Activated naive CD8-positive, alpha-beta T cell (primary cell): Measurements from ENCODE around the gene UACA.
"Not testable (repeated sequence)": the region's sequence is repeated elsewhere in the genome, so short reads cannot be mapped to it uniquely, and the experiment has no call there.

ENCODE experiments used
- H3K27ac Mint-ChIP-seq: one replicate; pipeline ENCODE4 v1.8.0; 2021; ENCODE audit warnings: mixed read lengths
- H3K27me3 Mint-ChIP-seq: one replicate; pipeline ENCODE4 v1.8.0; 2021; ENCODE audit warnings: mixed read lengths
- H3K36me3 Mint-ChIP-seq: one replicate; pipeline ENCODE4 v1.8.0; 2021; ENCODE audit warnings: mixed read lengths
- H3K4me1 Mint-ChIP-seq: one replicate; pipeline ENCODE4 v1.8.0; 2021; ENCODE audit warnings: low read depth, mixed read lengths
- H3K4me3 Mint-ChIP-seq: one replicate; pipeline ENCODE4 v1.8.0; 2021; ENCODE audit warnings: mild to moderate bottlenecking, mixed read lengths
- H3K9me3 Mint-ChIP-seq: one replicate; pipeline ENCODE4 v1.8.0; 2021; ENCODE audit warnings: low read depth, mixed read lengths

UACA gene

DNA sequence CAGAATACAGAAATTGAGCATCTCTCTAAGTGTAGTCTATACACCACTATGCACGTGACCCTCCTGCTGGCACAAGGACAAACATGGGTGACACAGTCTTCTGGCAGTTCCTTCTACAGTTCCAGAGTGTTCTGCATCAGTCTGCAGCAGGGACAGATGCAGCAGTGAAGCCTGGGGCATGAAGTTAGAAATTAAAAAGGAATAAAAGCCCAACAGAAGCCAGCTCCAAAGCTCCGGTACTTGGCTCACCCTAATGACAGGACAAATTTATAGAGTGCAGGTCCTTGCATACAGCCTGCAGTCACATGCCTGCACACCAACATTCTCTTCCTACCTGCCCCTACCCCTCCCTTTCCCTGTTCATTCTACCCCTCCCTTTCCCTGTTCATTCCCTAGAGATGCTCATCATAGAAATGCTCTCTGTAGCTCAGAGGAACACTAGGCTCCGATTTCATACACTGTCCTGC is 15.0 kb downstream of the UACA start:
- no peaks in the 10 kb centered on the region for H3K9me3 Mint-ChIP-seq
- H3K27me3 Mint-ChIP-seq, result peaks cover 1% of the 10 kb centered on the region
- peaks cover 9% of the 10 kb centered on the region for H3K4me1 Mint-ChIP-seq
- H3K36me3 Mint-ChIP-seq, result no peaks in the 10 kb centered on the region
- H3K27ac Mint-ChIP-seq, result no peak overlapping the region
- H3K4me3 Mint-ChIP-seq, result no peak overlapping the region

DNA sequence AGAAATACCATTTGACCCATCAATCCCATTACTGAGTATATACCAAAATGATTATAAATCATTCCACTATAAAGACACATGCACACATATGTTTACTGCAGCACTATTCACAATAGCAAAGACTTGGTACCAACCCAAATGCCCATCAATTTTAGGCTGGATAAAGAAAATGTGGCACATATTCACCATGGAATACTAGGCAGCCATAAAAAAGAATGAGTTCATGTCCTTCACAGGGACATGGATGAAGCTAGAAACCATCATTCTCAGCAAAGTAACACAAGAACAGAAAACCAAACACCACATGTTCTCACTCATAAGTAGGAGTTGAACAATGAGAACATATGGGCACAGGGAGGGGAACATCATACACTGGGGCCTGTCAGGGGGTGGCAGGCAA is 16.8 kb downstream of the UACA start:
- not testable (repeated sequence) for H3K36me3 Mint-ChIP-seq, H3K4me3 Mint-ChIP-seq, H3K4me1 Mint-ChIP-seq, H3K27me3 Mint-ChIP-seq, H3K9me3 Mint-ChIP-seq, H3K27ac Mint-ChIP-seq

DNA sequence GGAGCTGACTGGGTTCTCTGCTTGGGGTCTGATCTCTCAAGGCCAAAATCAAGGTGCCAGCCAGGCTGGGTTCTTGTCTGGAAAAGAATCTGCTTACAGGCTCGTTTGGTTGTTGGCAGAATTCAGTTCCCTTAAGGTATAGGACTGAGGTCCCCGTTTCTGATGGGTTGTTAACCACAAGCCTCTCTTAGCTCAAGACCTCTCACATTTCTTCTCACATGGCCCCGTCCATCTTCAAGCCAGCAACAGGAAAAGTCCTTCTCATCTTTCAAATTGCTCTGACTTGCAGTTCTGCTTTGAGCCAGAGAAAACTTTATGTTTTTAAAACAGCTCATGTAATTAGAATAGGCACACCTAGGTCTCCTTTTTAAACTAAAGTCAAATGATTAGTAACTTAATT is 20.4 kb downstream of the UACA start:
- no peaks in the 10 kb centered on the region for H3K4me1 Mint-ChIP-seq
- no peak overlapping the region for H3K4me3 Mint-ChIP-seq
- H3K27ac Mint-ChIP-seq, result no peak overlapping the region
- H3K36me3 Mint-ChIP-seq, result no peaks in the 10 kb centered on the region
- no peaks in the 10 kb centered on the region for H3K9me3 Mint-ChIP-seq
- H3K27me3 Mint-ChIP-seq, result peaks cover 4% of the 10 kb centered on the region

DNA sequence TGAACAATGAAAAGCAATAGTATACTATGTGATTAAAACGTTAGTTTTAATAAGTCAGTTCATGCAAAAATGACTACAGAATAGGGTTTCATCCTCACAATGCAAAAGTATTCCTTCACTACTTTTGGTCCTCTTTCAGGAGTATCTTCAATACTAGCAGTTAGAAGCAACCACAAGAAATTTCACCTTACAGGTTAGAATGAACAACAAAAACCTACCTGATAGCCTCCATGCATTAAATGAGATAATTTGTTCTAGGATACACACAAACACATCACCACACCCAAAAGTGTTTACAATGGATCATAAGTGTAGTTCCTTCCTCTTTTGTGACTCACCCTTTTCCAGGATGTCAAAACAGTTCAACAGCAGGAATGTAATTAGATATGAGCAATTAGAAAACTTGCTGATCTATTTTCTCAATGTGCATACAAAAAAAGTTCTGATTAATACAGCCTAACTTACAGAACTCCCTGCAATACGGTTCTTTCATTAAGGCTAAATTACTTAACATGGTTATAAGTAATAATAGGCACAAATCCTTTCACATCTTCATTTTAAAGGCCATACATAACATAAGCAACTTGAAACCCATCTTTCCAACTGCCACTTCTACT is 21.6 kb downstream of the UACA start:
- no peaks in the 10 kb centered on the region for H3K36me3 Mint-ChIP-seq
- no peak overlapping the region for H3K4me3 Mint-ChIP-seq
- no peaks in the 10 kb centered on the region for H3K4me1 Mint-ChIP-seq
- H3K27ac Mint-ChIP-seq, result no peak overlapping the region
- H3K9me3 Mint-ChIP-seq, result no peaks in the 10 kb centered on the region
- H3K27me3 Mint-ChIP-seq, result peaks cover 4% of the 10 kb centered on the region

DNA sequence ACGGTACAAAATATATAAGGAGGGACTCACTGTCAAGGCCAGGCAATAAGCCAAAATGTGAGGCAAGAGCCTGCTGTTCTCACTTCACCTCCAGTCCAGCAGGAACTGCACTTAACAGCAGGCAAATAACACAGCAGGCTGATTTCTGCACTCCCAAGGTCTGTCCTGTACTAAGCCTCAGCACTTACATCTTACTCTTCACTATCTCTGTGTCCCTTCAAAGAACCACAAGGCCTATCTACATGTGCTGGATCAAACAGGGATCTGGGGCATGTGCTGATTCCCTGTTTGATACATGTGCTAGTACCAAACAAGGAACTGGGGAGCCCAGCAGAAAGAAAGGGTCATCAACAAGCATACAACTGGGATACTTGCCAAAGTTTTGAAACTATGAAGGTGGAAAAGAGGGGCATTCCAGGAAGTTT is 22.2 kb downstream of the UACA start:
- Mint-ChIP-seq H3K27ac (no peak overlapping the region), H3K4me3 (no peak overlapping the region), H3K27me3 (peaks cover 3% of the 10 kb centered on the region), H3K36me3 (no peaks in the 10 kb centered on the region), H3K9me3 (no peaks in the 10 kb centered on the region), H3K4me1 (no peaks in the 10 kb centered on the region)

DNA sequence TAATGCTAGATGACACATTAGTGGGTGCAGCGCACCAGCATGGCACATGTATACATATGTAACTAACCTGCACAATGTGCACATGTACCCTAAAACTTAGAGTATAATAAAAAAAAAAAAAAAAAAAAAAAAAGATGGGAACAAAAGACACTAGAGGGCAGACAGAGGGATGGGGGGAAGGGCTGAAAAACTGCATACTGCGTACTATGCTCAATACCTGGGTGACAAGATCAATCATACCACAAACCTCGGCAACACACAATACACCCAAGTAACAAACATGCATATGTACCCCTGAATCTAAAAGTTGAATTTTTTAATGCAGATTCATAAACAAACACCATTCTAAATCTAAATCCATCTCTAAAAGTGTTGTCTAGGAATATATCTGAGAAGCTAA is 28.3 kb downstream of the UACA start:
- H3K4me1 Mint-ChIP-seq, H3K27ac Mint-ChIP-seq, H3K4me3 Mint-ChIP-seq, H3K9me3 Mint-ChIP-seq, H3K27me3 Mint-ChIP-seq, H3K36me3 Mint-ChIP-seq: not testable (repeated sequence)

DNA sequence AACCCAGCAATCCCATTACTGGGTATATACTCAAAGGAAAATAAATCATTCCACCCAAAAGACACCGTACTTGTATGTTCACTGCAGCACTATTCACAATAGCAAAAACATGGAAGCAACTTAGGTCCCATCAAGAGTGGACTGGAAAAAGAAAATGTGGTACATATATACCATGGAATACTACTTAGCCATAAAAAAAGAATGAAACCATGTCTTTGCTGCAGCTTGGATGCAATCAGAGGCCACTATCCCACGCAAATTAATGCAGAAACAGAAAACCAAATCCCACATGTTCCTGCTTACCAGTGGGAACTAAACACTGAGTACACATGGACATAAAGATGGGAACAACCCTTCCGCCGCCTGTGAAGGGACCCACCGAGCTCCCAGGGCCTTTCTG is 34.2 kb downstream of the UACA start:
- H3K4me3 Mint-ChIP-seq, result no peak overlapping the region
- H3K27ac Mint-ChIP-seq, result no peak overlapping the region
- H3K36me3 Mint-ChIP-seq, result no peaks in the 10 kb centered on the region
- no peaks in the 10 kb centered on the region for H3K4me1 Mint-ChIP-seq
- H3K27me3 Mint-ChIP-seq, result peaks cover 9% of the 10 kb centered on the region
- H3K9me3 Mint-ChIP-seq, result no peaks in the 10 kb centered on the region

DNA sequence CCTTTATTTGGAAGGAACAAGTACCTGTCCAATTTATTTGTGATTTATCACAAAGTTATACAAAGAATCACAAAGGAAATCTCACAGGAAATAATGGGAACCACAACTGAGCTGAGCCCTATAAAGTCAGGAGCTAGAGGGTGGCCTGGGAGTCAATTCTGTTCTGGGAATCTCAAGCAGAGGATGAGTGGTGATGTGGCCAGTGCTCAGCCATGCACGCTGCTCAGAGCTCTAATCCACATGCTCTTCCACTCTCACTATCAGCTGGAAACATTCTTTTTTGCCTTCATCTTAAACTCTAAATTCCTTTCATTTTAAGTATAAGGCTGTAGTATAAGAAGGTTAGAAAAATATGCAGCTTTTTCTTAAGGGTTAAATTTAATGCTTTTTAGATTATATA is 36.6 kb downstream of the UACA start:
- Mint-ChIP-seq H3K36me3 (no peaks in the 10 kb centered on the region), H3K27ac (no peak overlapping the region), H3K4me3 (no peak overlapping the region), H3K27me3 (peaks cover 13% of the 10 kb centered on the region), H3K4me1 (no peaks in the 10 kb centered on the region), H3K9me3 (no peaks in the 10 kb centered on the region)

DNA sequence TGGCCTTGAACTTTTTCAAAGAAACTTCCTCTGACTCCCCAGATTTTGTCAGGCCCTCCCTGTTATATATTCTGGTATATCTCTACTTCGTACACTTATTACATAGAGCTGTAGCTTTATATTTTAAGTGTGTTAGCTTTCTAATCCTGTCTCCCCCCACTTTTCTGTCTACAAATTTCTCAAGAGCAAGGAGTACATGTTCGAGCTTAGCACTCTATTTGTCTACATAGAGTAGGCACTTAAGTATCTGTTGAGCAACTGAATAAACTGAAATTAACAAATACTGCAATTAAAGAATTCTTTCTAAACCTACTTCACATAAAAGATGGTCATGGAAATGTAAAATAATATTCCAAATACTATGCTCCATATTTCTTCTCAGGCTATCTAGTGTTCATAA is 39.4 kb downstream of the UACA start:
- H3K4me1 Mint-ChIP-seq, result no peaks in the 10 kb centered on the region
- no peaks in the 10 kb centered on the region for H3K9me3 Mint-ChIP-seq
- H3K4me3 Mint-ChIP-seq, result no peak overlapping the region
- peaks cover 13% of the 10 kb centered on the region for H3K27me3 Mint-ChIP-seq
- no peaks in the 10 kb centered on the region for H3K36me3 Mint-ChIP-seq
- H3K27ac Mint-ChIP-seq, result no peak overlapping the region

DNA sequence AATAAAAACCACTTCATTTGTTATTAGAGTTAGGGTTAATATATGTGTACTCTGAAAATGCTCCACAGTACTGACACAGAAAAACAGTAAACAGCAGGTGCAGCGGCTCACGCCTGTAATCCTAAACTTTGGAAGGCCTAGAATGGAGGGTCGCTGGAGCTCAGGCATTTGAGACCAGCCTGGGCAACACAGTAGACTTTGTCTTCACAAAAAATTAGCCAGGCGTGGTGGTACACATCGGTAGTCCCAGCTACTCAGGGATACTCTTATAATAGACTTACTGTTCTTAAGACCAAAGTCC is 40.3 kb downstream of the UACA start:
- no peaks in the 10 kb centered on the region for H3K36me3 Mint-ChIP-seq

DNA sequence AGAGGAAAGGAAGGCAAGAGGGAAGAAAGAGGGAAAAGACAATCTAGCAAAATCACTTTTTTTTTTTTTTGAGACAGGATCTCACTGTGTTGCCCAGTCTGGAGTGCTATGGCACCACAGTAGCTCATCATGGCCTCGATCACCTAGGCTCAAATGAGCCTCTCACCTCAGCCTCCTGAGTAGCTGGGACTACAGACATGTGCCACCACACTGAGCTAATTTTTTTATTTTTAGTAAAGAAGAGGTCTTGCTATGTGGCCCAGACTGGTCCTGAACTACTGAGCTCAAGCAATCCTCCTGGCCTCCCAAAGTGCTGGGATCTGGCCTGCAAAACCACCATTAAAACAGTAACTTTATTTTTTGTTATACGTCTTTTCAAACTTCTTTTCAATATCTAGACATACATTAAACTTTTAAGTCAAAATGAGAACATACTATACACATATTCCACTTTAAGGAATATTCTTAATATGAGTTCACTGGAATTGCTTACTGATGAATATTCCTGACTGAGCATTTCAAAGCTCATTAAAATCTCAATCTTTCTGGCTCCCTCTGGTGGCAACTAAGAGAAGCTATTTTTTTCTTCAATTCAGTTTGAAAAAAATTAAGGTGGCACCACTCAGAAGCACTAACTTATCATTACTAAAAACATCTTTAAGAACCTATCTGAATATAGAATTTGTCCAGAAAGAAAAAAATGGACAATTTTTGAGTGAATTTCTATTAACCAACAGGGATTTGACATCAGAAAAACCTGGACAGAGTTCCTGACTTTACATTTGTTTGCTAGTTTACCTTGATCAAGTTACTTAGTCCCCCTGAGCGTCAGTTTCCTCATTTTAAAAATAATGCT is 40.9 kb downstream of the UACA start:
- H3K4me1 Mint-ChIP-seq, result no peaks in the 10 kb centered on the region
- H3K36me3 Mint-ChIP-seq, result no peaks in the 10 kb centered on the region
- peaks cover 8% of the 10 kb centered on the region for H3K27me3 Mint-ChIP-seq
- H3K4me3 Mint-ChIP-seq, result no peak overlapping the region
- no peak overlapping the region for H3K27ac Mint-ChIP-seq
- H3K9me3 Mint-ChIP-seq, result no peaks in the 10 kb centered on the region

More for the DNA sequence above, 40.3 kb downstream of the UACA start:
- no peak overlapping the region for H3K27ac Mint-ChIP-seq
- H3K4me3 Mint-ChIP-seq, result no peak overlapping the region
- H3K9me3 Mint-ChIP-seq, result no peaks in the 10 kb centered on the region
- H3K27me3 Mint-ChIP-seq, result peaks cover 11% of the 10 kb centered on the region
- no peaks in the 10 kb centered on the region for H3K4me1 Mint-ChIP-seq

DNA sequence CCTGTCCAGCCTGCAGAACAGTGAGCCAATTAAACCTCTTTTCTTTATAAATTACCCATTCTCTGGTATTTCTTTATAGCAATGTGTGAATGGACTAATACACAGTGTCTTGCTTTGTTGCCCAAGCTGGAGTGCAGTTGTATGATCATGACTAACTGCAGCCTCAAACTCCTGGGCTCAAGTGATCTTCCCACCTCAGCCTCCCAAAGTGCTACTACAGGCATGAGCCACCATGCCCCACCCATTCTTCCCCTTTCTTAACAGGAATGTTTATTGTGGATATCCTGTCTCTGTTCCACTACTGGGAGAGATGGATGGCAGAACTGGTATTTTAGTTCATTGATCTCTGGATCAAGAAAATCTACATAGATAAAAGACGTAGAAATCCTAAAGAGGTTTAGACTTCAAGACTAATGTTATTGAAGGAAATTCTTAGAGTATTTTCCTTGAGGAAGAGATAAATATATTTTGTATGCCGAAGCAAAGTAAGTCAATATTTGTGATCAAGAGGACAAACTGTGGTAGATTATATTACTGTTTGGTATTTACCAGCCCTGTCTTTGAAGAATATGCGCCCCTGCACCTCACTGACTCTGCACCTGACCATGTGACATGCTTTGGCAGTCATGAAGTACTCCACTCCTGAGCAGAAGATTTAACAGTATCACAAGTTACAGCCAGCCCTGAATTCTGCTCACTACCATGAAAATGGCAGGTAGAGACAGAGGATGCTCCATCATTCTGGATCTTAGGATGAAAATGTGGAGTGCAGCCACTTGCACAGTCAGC is 42.9 kb downstream of the UACA start:
- Mint-ChIP-seq H3K4me1 (no peaks in the 10 kb centered on the region), H3K36me3 (no peaks in the 10 kb centered on the region), H3K27ac (no peak overlapping the region), H3K27me3 (peaks cover 6% of the 10 kb centered on the region), H3K9me3 (no peaks in the 10 kb centered on the region), H3K4me3 (no peak overlapping the region)

DNA sequence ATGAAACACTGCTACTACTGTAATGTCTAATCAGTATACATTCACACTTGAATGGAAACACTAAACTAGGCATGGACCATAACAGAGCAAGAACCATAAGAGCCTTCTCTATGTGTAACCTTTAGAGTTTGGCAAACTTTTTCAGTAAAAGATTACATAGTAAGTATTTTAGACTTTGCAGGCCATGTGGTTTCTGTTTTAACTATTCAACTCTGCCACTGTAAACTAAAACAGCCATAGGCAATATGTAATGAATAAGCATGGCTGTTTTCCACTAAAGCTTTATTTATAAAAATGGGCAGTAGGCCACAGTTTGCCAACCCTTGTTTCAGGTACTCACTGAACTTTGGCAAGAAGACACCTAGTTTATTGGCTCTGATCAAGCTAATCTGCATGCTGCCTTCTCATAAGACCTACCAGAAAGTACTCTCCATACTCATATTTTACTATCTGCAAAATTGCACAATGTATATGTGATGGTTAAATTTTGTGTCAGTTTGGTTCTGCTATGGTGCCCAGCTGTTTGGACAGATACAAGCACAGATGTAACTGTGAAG is 46.0 kb downstream of the UACA start:
- H3K4me3 Mint-ChIP-seq, result no peak overlapping the region
- H3K36me3 Mint-ChIP-seq, result no peaks in the 10 kb centered on the region
- no peaks in the 10 kb centered on the region for H3K9me3 Mint-ChIP-seq
- H3K27me3 Mint-ChIP-seq, result peaks cover 2% of the 10 kb centered on the region
- H3K27ac Mint-ChIP-seq, result no peak overlapping the region
- no peaks in the 10 kb centered on the region for H3K4me1 Mint-ChIP-seq

DNA sequence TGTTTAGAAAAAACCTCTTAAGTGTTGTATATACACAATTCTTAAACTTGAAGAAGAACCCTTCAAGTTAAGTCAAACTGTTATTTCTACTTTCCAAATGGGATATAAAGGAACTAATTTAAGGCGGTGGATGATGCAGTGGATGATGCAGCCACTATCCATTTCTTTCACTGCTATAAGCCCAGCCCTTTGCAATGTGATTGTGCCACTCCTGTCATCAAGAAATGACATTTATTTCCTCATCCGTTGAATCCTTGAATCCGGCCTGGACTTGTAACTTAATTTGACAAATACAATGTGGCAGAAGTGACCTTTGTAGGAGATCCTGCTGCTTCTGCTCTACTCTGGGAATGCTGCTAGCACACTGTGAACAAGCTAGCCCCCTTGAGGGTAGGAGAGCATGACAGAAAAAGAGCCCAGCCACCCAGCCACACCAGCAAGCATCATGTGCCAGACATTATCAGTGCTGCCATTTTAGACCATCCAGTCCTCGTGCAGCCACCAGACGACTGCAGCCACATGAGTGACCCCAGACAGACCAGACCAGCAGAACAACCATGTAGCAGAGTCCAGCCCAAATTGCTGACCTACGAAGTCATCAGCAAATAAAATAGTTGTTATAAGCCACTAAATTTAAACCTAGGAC is 47.4 kb downstream of the UACA start:
- Mint-ChIP-seq H3K4me1 (no peaks in the 10 kb centered on the region), H3K27me3 (peaks cover 6% of the 10 kb centered on the region), H3K9me3 (no peaks in the 10 kb centered on the region), H3K4me3 (no peak overlapping the region), H3K36me3 (no peaks in the 10 kb centered on the region), H3K27ac (no peak overlapping the region)

DNA sequence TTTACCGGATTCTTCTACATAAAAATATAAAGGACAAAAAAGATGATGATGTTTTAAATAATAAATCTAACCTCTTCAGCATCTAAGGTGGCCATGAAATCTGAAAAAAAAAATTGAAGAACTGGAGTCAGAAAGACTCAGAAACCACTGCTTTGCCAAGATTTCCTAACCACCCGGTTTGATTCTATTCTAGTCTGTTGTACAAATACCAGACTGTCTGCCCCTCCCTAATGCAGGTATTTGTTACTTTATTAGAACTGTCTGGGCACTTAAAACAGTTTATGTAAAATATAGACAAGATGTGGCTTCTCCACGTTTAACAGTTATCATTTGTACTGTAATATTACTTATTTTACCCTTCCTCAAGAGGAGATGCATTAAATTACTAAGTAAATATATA is 48.8 kb downstream of the UACA start:
- H3K4me3 Mint-ChIP-seq, result no peak overlapping the region
- peaks cover 8% of the 10 kb centered on the region for H3K27me3 Mint-ChIP-seq
- H3K27ac Mint-ChIP-seq, result no peak overlapping the region
- H3K4me1 Mint-ChIP-seq, result no peaks in the 10 kb centered on the region
- H3K36me3 Mint-ChIP-seq, result no peaks in the 10 kb centered on the region
- H3K9me3 Mint-ChIP-seq, result no peaks in the 10 kb centered on the region
